Progenitor cell of endocrine pancreas (in vitro differentiated cells): Measurements from ENCODE around the gene GALNT5. TPM values are rescaled to one million over a fixed set of nuclear protein-coding genes. Genes with fewer than 3 reads are reported as not detected.

Experiments
- DNase-seq: peaks from one replicate; pipeline ENCODE4 v3.0.0; 2021; ENCODE audit warnings: low spot score; ENCODE audit not compliant: unreplicated experiment
- H3K27ac Mint-ChIP-seq: 2 replicates; pipeline ENCODE4 v1.8.0; 2021; ENCODE audit warnings: mild to moderate bottlenecking, moderate library complexity, mixed read lengths
- H3K27me3 Mint-ChIP-seq: 2 replicates; pipeline ENCODE4 v1.8.0; 2021; ENCODE audit warnings: mixed read lengths
- H3K36me3 Mint-ChIP-seq: 2 replicates; pipeline ENCODE4 v1.8.0; 2022; ENCODE audit warnings: mixed read lengths; ENCODE audit not compliant: insufficient read depth
- H3K4me1 Mint-ChIP-seq: 2 replicates; pipeline ENCODE4 v1.8.0; 2021; ENCODE audit warnings: low read depth, mixed read lengths
- H3K4me3 Mint-ChIP-seq: 2 replicates; pipeline ENCODE4 v1.8.0; 2021; ENCODE audit warnings: low read depth, mild to moderate bottlenecking, moderate library complexity, mixed read lengths
- H3K9me3 Mint-ChIP-seq: 2 replicates; pipeline ENCODE4 v1.8.0; 2021; ENCODE audit warnings: low read depth, mixed read lengths
- long read RNA-seq: library from polyadenylated mRNA; unstranded; transcript quantifications from one replicate; pipeline ENCODE4 v2.0.0, GENCODE V29; 2020
- total RNA-seq: library from RNA; stranded (reverse); gene quantifications from 2 replicates; pipeline ENCODE4 v1.2.1, GENCODE V29; 2021
- TF ChIP-seq, protein P1 (sequence below): fragments of 200-600 bp; sonication (generic); IDR thresholded peaks from one replicate; pipeline ENCODE4 v1.5.0; 2021; ENCODE audit warnings: antibody characterized with exemption, mild to moderate bottlenecking; ENCODE audit not compliant: unreplicated experiment

GALNT5 gene
- total RNA-seq: 0.60 and 1.2 TPM in 2 replicates
- long read RNA-seq, full-length matches to known transcripts: 2 of 6 reads
- long read RNA-seq, partial matches to known transcripts: 2 of 6 reads
- long read RNA-seq, other reads (novel, unspliced or antisense): 2 of 6 reads

- Mint-ChIP-seq H3K4me1 (peaks cover 30% of the 10 kb centered on the region), H3K27me3 (peaks cover 10% of the 10 kb centered on the region), H3K36me3 (no peaks in the 10 kb centered on the region), H3K27ac (peak within 1 kb of the TSS; percentile 14), H3K9me3 (no peaks in the 10 kb centered on the region), H3K4me3 (peak within 1 kb of the TSS; percentile 81)
- TF ChIP-seq, protein P1, sequence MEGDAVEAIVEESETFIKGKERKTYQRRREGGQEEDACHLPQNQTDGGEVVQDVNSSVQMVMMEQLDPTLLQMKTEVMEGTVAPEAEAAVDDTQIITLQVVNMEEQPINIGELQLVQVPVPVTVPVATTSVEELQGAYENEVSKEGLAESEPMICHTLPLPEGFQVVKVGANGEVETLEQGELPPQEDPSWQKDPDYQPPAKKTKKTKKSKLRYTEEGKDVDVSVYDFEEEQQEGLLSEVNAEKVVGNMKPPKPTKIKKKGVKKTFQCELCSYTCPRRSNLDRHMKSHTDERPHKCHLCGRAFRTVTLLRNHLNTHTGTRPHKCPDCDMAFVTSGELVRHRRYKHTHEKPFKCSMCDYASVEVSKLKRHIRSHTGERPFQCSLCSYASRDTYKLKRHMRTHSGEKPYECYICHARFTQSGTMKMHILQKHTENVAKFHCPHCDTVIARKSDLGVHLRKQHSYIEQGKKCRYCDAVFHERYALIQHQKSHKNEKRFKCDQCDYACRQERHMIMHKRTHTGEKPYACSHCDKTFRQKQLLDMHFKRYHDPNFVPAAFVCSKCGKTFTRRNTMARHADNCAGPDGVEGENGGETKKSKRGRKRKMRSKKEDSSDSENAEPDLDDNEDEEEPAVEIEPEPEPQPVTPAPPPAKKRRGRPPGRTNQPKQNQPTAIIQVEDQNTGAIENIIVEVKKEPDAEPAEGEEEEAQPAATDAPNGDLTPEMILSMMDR: no peak
- DNase-seq: no peak
Measured at GRCh38 chr2:157257312-157258252, at the start of gene GALNT5. Gene GALNT5, plus strand, starts transcription at chr2:157257705. Its CDS starts 378 bp downstream, at chr2:157258083.

- H3K4me3 Mint-ChIP-seq: no peak overlapping the region
Measured at GRCh38 chr2:157216286-157216965, 41.1 kb upstream of the GALNT5 start.

GRCh38 chr2:157217409-157217808 lies 40.1 kb upstream of the GALNT5 start:
- Mint-ChIP-seq H3K4me3 (no peak overlapping the region), H3K9me3 (no peaks in the 10 kb centered on the region), H3K27ac (no peak overlapping the region), H3K27me3 (no peaks in the 10 kb centered on the region), H3K4me1 (no peaks in the 10 kb centered on the region), H3K36me3 (no peaks in the 10 kb centered on the region)
- DNase-seq: no peak
- TF ChIP-seq, protein P1: no peak

More at GRCh38 chr2:157216286-157216965, 41.1 kb upstream of the GALNT5 start:
- DNase-seq: no peak
- Mint-ChIP-seq H3K4me1 (no peaks in the 10 kb centered on the region), H3K27ac (no peak overlapping the region), H3K27me3 (no peaks in the 10 kb centered on the region), H3K9me3 (no peaks in the 10 kb centered on the region), H3K36me3 (no peaks in the 10 kb centered on the region)
- TF ChIP-seq, protein P1: no peak

- Mint-ChIP-seq H3K4me1 (no peaks in the 10 kb centered on the region), H3K4me3 (no peak overlapping the region), H3K27ac (no peak overlapping the region), H3K9me3 (no peaks in the 10 kb centered on the region), H3K36me3 (no peaks in the 10 kb centered on the region), H3K27me3 (no peaks in the 10 kb centered on the region)
- no peak for DNase-seq
- TF ChIP-seq, protein P1: no peak
Measured at GRCh38 chr2:157218911-157219310, 38.6 kb upstream of the GALNT5 start.

DNA sequence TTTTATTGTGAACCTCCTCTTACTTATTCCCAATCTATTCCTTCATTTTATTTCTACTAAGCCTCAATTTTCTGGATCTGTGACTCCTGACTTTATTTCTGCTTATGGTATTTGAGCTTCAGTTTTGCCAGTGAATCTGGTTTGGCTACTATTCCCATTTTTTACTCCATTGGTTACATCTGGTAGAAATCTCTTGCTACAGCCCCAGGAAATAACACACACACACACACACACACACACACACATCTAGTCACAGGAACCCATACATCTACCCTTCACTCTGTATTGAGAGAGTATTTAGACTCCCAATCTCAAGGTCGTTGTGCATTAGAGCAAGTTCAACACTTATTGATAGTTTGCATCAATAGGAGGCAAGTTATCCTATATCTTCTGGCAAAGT lies 37.0 kb upstream of the GALNT5 start:
- TF ChIP-seq, protein P1: no peak
- DNase-seq: no peak
- no peaks in the 10 kb centered on the region for H3K4me1 Mint-ChIP-seq
- no peaks in the 10 kb centered on the region for H3K9me3 Mint-ChIP-seq
- H3K4me3 Mint-ChIP-seq: no peak overlapping the region
- no peaks in the 10 kb centered on the region for H3K36me3 Mint-ChIP-seq
- H3K27ac Mint-ChIP-seq: no peak overlapping the region
- no peaks in the 10 kb centered on the region for H3K27me3 Mint-ChIP-seq
